Osteoblast (primary cell): Measurements from ENCODE around the gene SOX6. TPM values are rescaled to one million over a fixed set of nuclear protein-coding genes. Genes with fewer than 3 reads are reported as not detected.
"Not testable (repeated sequence)": the region's sequence is repeated elsewhere in the genome, so short reads cannot be mapped to it uniquely, and the experiment has no call there.

ENCODE experiments used
- DNase-seq: peaks from one replicate; pipeline ENCODE4 v3.0.0; 2011; ENCODE audit warnings: low spot score, mixed read lengths; ENCODE audit not compliant: insufficient read length; ENCODE audit errors: missing footprints
- H2AFZ ChIP-seq: 2 replicates; pipeline ENCODE4 v1.6.0; 2011; ENCODE audit warnings: mild to moderate bottlenecking, low read length
- H3K27ac ChIP-seq: 2 replicates; pipeline ENCODE4 v1.5.1; 2011; ENCODE audit warnings: mild to moderate bottlenecking, low read depth, low read length, moderate library complexity
- H3K27me3 ChIP-seq: 2 replicates; pipeline ENCODE4 v1.6.0; 2012; ENCODE audit warnings: mild to moderate bottlenecking, control low read depth, inconsistent platforms, low read length, moderate library complexity; ENCODE audit not compliant: insufficient read depth
- H3K36me3 ChIP-seq: 2 replicates; pipeline ENCODE4 v1.5.1; 2011; ENCODE audit warnings: mild to moderate bottlenecking, low read length, control low read depth, moderate library complexity; ENCODE audit not compliant: insufficient read depth
- H3K4me1 ChIP-seq: 2 replicates; pipeline ENCODE4 v1.5.1; 2011; ENCODE audit warnings: mild to moderate bottlenecking, low read length, control low read depth, moderate library complexity; ENCODE audit not compliant: insufficient read depth
- H3K4me2 ChIP-seq: 2 replicates; pipeline ENCODE4 v1.6.0; 2011; ENCODE audit warnings: mild to moderate bottlenecking, low read length; ENCODE audit not compliant: insufficient read depth
- H3K4me3 ChIP-seq: fragments of 200-600 bp; sonication (generic); 3 replicates; pipeline ENCODE4 v1.5.1; 2012; ENCODE audit warnings: mild to moderate bottlenecking, low read length, inconsistent platforms; ENCODE audit not compliant: insufficient read depth
- H3K79me2 ChIP-seq: 2 replicates; pipeline ENCODE4 v1.6.0; 2012; ENCODE audit warnings: mild to moderate bottlenecking, low read length, control low read depth, inconsistent platforms; ENCODE audit not compliant: insufficient read depth
- H3K9me3 ChIP-seq: 2 replicates; pipeline ENCODE4 v1.5.1; 2011; ENCODE audit warnings: low read depth, low read length, control low read depth
- H4K20me1 ChIP-seq: 2 replicates; pipeline ENCODE4 v1.6.0; 2012; ENCODE audit warnings: mild to moderate bottlenecking, low read length, control low read depth; ENCODE audit not compliant: insufficient read depth
- CTCF ChIP-seq: IDR thresholded peaks from 2 replicates; pipeline ENCODE4 v1.5.1; 2011; ENCODE audit warnings: mild to moderate bottlenecking, low read depth, low read length, moderate library complexity; ENCODE audit errors: extremely low read depth
- total RNA-seq: library from RNA; depleted of rRNA; stranded (reverse); fragments of >200 nt; gene quantifications from 2 replicates; pipeline ENCODE4 v1.2.3, GENCODE V29; 2012

Gene SOX6
- total RNA-seq, 1 donor, result 3.3 TPM

- H4K20me1 ChIP-seq, result no peaks in the 10 kb centered on the region
- H3K79me2 ChIP-seq, result no peaks in the 10 kb centered on the region
- H3K27me3 ChIP-seq, result no peaks in the 10 kb centered on the region
- H2AFZ ChIP-seq, result no peak overlapping the region
- no peak for TF ChIP-seq CTCF
- no peaks in the 10 kb centered on the region for H3K4me1 ChIP-seq
- no peak overlapping the region for H3K27ac ChIP-seq
- DNase-seq, result no peak
- no peaks in the 10 kb centered on the region for H3K36me3 ChIP-seq
- peak overlapping the region; percentile 32 for H3K4me2 ChIP-seq
- H3K4me3 ChIP-seq, result no peak overlapping the region
- H3K9me3 ChIP-seq, result no peaks in the 10 kb centered on the region
Measured at GRCh38 chr11:16148301-16148931, 207.9 kb downstream of the SOX6 start.

GRCh38 chr11:16146980-16147379 is 209.4 kb downstream of the SOX6 start:
- H3K79me2 ChIP-seq, H3K4me1 ChIP-seq, H3K36me3 ChIP-seq, DNase-seq, H3K4me2 ChIP-seq, H4K20me1 ChIP-seq, H3K4me3 ChIP-seq, H2AFZ ChIP-seq, H3K9me3 ChIP-seq, H3K27me3 ChIP-seq, H3K27ac ChIP-seq: not testable (repeated sequence)

- not testable (repeated sequence) for H3K9me3 ChIP-seq, H2AFZ ChIP-seq, H4K20me1 ChIP-seq, H3K4me3 ChIP-seq, H3K36me3 ChIP-seq, H3K4me2 ChIP-seq, H3K79me2 ChIP-seq, H3K27me3 ChIP-seq, H3K4me1 ChIP-seq, DNase-seq, H3K27ac ChIP-seq
Measured at GRCh38 chr11:16141614-16142013, 214.7 kb downstream of the SOX6 start.

- not testable (repeated sequence) for H3K4me3 ChIP-seq
Measured at GRCh38 chr11:16141162-16141561, 215.2 kb downstream of the SOX6 start.

GRCh38 chr11:16136792-16137390 is 219.5 kb downstream of the SOX6 start:
- DNase-seq, result no peak
- no peaks in the 10 kb centered on the region for H3K36me3 ChIP-seq
- no peaks in the 10 kb centered on the region for H3K27me3 ChIP-seq
- no peaks in the 10 kb centered on the region for H3K9me3 ChIP-seq
- H3K27ac ChIP-seq, result no peak overlapping the region
- TF ChIP-seq CTCF, result no peak
- H3K4me1 ChIP-seq, result no peaks in the 10 kb centered on the region
- H3K79me2 ChIP-seq, result no peaks in the 10 kb centered on the region
- no peak overlapping the region for H3K4me3 ChIP-seq
- H2AFZ ChIP-seq, result no peak overlapping the region
- H3K4me2 ChIP-seq, result no peak overlapping the region
- H4K20me1 ChIP-seq, result no peaks in the 10 kb centered on the region

More at GRCh38 chr11:16141162-16141561, 215.2 kb downstream of the SOX6 start:
- H3K9me3 ChIP-seq, H3K4me1 ChIP-seq, H2AFZ ChIP-seq, H3K36me3 ChIP-seq, DNase-seq, H3K27ac ChIP-seq, H4K20me1 ChIP-seq, H3K79me2 ChIP-seq, H3K4me2 ChIP-seq, H3K27me3 ChIP-seq: not testable (repeated sequence)
